Measurements from ENCODE around the gene ZNF428. TPM values are rescaled to one million over a fixed set of nuclear protein-coding genes. Genes with fewer than 3 reads are reported as not detected.
A peak's percentile ranks its signal among the peaks of the same experiment; 100 is the strongest.
"Not testable (repeated sequence)": the region's sequence is repeated elsewhere in the genome, so short reads cannot be mapped to it uniquely, and the experiment has no call there.

The ZNF428 gene
- total RNA-seq, 4 donors from 2014 or later, result 3.0 to 17.1 (median 15.1) TPM

GRCh38 chr19:43652546-43652874 lies 33.1 kb upstream of the ZNF428 start:
- in situ Hi-C loops (cut with MboI; ENCODE audit: low pct_ligation_motif_present in 1 of 4, low pct_unique_long_range_greater_than_20kb in 1 of 4, low sequenced_read_pairs in 3 of 4), result no loop called here

GRCh38 chr19:43651758-43652545 lies 32.5 kb upstream of the ZNF428 start:
- Histone ChIP-seq H3K36me3 (peaks cover 0 to 8% (median 0%) of the 10 kb centered on the region in 4 donors), H3K9me3 (no peaks in the 10 kb centered on the region), H3K4me1 (no peaks in the 10 kb centered on the region), H3K27ac (peak overlapping the region in 1 of 4 donors; percentile 28), H3K27me3 (no peaks in the 10 kb centered on the region), H3K4me3 (no peak overlapping the region)
- intact Hi-C loops (cut with DNase I; ENCODE audit: low total_unique reads), result loop anchor here (10.0 kb wide), 1 partner anchor 87 kb away; no protein-coding TSS in a partner anchor
- TF ChIP-seq EP300 (IDR thresholded peaks at IDR 0.05; ENCODE audit: low read depth) (no peak), POLR2AphosphoS5 (IDR thresholded peaks at IDR 0.05) (peak in 1 of 3 donors; percentile 9), POLR2A (IDR thresholded peaks at IDR 0.05) (no peak), CTCF (IDR thresholded peaks at IDR 0.05) (peak; percentile 70 to 80 (median 73))
- 60 to 69% methylated on average over 3 to 14 of the region's 14 CpGs for WGBS, 2 donors (ENCODE audit: low coverage in 1 of 2)
- in situ Hi-C loops (cut with MboI; ENCODE audit: low pct_ligation_motif_present in 1 of 4, low pct_unique_long_range_greater_than_20kb in 1 of 4, low sequenced_read_pairs in 3 of 4), result no loop called here
- DNase-seq, result peak; percentile 65

More at GRCh38 chr19:43652546-43652874, 33.1 kb upstream of the ZNF428 start:
- WGBS, 2 donors (ENCODE audit: low coverage in 1 of 2), result 70% methylated on average over 5 of the region's 5 CpGs; no CpG with 5 or more reads in 1 of the 2 donors
- Histone ChIP-seq H3K9me3 (no peaks in the 10 kb centered on the region), H3K27ac (no peak overlapping the region), H3K4me3 (no peak overlapping the region), H3K27me3 (no peaks in the 10 kb centered on the region), H3K36me3 (peaks cover 0 to 8% (median 0%) of the 10 kb centered on the region in 4 donors), H3K4me1 (no peaks in the 10 kb centered on the region)
- no peak for DNase-seq
- TF ChIP-seq POLR2A (IDR thresholded peaks at IDR 0.05) (no peak), CTCF (IDR thresholded peaks at IDR 0.05) (no peak), POLR2AphosphoS5 (IDR thresholded peaks at IDR 0.05) (no peak), EP300 (IDR thresholded peaks at IDR 0.05; ENCODE audit: low read depth) (no peak)
- intact Hi-C loops (cut with DNase I; ENCODE audit: low total_unique reads), result loop anchor here (10.0 kb wide), 1 partner anchor 88 kb away; no protein-coding TSS in a partner anchor

- intact Hi-C loops (cut with DNase I; ENCODE audit: low total_unique reads), result loop anchor here (10.0 kb wide), 1 partner anchor 85 kb away; no protein-coding TSS in a partner anchor
- WGBS, 2 donors (ENCODE audit: low coverage in 1 of 2), result 94 to 100% methylated on average over 1 to 7 of the region's 7 CpGs
- DNase-seq; H3K36me3 ChIP-seq; H3K9me3 ChIP-seq; H3K4me1 ChIP-seq; H3K27me3 ChIP-seq; in situ Hi-C loops (cut with MboI; ENCODE audit: low pct_ligation_motif_present in 1 of 4, low pct_unique_long_range_greater_than_20kb in 1 of 4, low sequenced_read_pairs in 3 of 4); H3K4me3 ChIP-seq; H3K27ac ChIP-seq: not testable (repeated sequence)
Measured at GRCh38 chr19:43650276-43650675, 30.8 kb upstream of the ZNF428 start.

GRCh38 chr19:43649514-43649913 lies 30.1 kb upstream of the ZNF428 start:
- intact Hi-C loops (cut with DNase I; ENCODE audit: low total_unique reads) (no loop called here), in situ Hi-C loops (cut with MboI; ENCODE audit: low pct_ligation_motif_present in 1 of 4, low pct_unique_long_range_greater_than_20kb in 1 of 4, low sequenced_read_pairs in 3 of 4) (loop anchor here in 1 of 4 donors (10.0 kb wide), 1 partner anchor 95 kb away; no protein-coding TSS in a partner anchor)
- Histone ChIP-seq H3K27me3 (no peaks in the 10 kb centered on the region), H3K36me3 (peaks cover 0 to 8% (median 0%) of the 10 kb centered on the region in 4 donors), H3K9me3 (no peaks in the 10 kb centered on the region), H3K4me1 (no peaks in the 10 kb centered on the region), H3K4me3 (no peak overlapping the region), H3K27ac (no peak overlapping the region)
- WGBS, 2 donors (ENCODE audit: low coverage in 1 of 2), result 83 to 92% methylated on average over 2 of the region's 2 CpGs
- TF ChIP-seq POLR2A (IDR thresholded peaks at IDR 0.05) (no peak), POLR2AphosphoS5 (IDR thresholded peaks at IDR 0.05) (no peak), EP300 (IDR thresholded peaks at IDR 0.05; ENCODE audit: low read depth) (no peak), CTCF (IDR thresholded peaks at IDR 0.05) (no peak)
- DNase-seq, result no peak

Data from transverse colon (tissue), 4 donors.